Measurements from ENCODE around the gene TCTN3. TPM values are rescaled to one million over a fixed set of nuclear protein-coding genes. Genes with fewer than 3 reads are reported as not detected.
A peak's percentile ranks its signal among the peaks of the same experiment; 100 is the strongest.

The TCTN3 gene
- total and polyA plus RNA-seq, 2 of the 13 experiments (the other 11 are each of a cell fraction or from before 2014, with no cell fraction given) = 53.3 to 60.0 TPM

GRCh38 chr10:95640891-95641315, 52.8 kb downstream of the TCTN3 start (continued):
- TF ChIP-seq, protein P1, sequence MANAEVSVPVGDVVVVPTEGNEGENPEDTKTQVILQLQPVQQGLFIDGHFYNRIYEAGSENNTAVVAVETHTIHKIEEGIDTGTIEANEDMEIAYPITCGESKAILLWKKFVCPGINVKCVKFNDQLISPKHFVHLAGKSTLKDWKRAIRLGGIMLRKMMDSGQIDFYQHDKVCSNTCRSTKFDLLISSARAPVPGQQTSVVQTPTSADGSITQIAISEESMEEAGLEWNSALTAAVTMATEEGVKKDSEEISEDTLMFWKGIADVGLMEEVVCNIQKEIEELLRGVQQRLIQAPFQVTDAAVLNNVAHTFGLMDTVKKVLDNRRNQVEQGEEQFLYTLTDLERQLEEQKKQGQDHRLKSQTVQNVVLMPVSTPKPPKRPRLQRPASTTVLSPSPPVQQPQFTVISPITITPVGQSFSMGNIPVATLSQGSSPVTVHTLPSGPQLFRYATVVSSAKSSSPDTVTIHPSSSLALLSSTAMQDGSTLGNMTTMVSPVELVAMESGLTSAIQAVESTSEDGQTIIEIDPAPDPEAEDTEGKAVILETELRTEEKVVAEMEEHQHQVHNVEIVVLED (CRISPR knock-in tag; IDR thresholded peaks at IDR 0.05; ENCODE audit: borderline replicate concordance) = peak; percentile 36; the same call in 1 of the 2 replicates
- TF ChIP-seq NCOA2 (CRISPR knock-in tag; IDR thresholded peaks at IDR 0.05) = peak; percentile 77
- TF ChIP-seq ZBTB4 (CRISPR knock-in tag; IDR thresholded peaks at IDR 0.05; ENCODE audit: borderline replicate concordance) = no peak
- TF ChIP-seq ZNF124 (CRISPR knock-in tag; IDR thresholded peaks at IDR 0.05) = no peak
- no peak for TF ChIP-seq SIN3A (IDR thresholded peaks at IDR 0.05; ENCODE audit: borderline replicate concordance, low read depth, low read length)
- peak; percentile 92 for TF ChIP-seq TARDBP (CRISPR knock-in tag; IDR thresholded peaks at IDR 0.05)
- no peak for TF ChIP-seq TFDP1 (CRISPR knock-in tag; IDR thresholded peaks at IDR 0.05; ENCODE audit: borderline replicate concordance)
- no peak for TF ChIP-seq HINFP (CRISPR knock-in tag; IDR thresholded peaks at IDR 0.05; ENCODE audit: low read depth)
- TF ChIP-seq, protein P2, sequence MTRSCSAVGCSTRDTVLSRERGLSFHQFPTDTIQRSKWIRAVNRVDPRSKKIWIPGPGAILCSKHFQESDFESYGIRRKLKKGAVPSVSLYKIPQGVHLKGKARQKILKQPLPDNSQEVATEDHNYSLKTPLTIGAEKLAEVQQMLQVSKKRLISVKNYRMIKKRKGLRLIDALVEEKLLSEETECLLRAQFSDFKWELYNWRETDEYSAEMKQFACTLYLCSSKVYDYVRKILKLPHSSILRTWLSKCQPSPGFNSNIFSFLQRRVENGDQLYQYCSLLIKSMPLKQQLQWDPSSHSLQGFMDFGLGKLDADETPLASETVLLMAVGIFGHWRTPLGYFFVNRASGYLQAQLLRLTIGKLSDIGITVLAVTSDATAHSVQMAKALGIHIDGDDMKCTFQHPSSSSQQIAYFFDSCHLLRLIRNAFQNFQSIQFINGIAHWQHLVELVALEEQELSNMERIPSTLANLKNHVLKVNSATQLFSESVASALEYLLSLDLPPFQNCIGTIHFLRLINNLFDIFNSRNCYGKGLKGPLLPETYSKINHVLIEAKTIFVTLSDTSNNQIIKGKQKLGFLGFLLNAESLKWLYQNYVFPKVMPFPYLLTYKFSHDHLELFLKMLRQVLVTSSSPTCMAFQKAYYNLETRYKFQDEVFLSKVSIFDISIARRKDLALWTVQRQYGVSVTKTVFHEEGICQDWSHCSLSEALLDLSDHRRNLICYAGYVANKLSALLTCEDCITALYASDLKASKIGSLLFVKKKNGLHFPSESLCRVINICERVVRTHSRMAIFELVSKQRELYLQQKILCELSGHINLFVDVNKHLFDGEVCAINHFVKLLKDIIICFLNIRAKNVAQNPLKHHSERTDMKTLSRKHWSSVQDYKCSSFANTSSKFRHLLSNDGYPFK (CRISPR knock-in tag; IDR thresholded peaks at IDR 0.05; ENCODE audit: borderline replicate concordance) = no peak
- TF ChIP-seq, protein P3, sequence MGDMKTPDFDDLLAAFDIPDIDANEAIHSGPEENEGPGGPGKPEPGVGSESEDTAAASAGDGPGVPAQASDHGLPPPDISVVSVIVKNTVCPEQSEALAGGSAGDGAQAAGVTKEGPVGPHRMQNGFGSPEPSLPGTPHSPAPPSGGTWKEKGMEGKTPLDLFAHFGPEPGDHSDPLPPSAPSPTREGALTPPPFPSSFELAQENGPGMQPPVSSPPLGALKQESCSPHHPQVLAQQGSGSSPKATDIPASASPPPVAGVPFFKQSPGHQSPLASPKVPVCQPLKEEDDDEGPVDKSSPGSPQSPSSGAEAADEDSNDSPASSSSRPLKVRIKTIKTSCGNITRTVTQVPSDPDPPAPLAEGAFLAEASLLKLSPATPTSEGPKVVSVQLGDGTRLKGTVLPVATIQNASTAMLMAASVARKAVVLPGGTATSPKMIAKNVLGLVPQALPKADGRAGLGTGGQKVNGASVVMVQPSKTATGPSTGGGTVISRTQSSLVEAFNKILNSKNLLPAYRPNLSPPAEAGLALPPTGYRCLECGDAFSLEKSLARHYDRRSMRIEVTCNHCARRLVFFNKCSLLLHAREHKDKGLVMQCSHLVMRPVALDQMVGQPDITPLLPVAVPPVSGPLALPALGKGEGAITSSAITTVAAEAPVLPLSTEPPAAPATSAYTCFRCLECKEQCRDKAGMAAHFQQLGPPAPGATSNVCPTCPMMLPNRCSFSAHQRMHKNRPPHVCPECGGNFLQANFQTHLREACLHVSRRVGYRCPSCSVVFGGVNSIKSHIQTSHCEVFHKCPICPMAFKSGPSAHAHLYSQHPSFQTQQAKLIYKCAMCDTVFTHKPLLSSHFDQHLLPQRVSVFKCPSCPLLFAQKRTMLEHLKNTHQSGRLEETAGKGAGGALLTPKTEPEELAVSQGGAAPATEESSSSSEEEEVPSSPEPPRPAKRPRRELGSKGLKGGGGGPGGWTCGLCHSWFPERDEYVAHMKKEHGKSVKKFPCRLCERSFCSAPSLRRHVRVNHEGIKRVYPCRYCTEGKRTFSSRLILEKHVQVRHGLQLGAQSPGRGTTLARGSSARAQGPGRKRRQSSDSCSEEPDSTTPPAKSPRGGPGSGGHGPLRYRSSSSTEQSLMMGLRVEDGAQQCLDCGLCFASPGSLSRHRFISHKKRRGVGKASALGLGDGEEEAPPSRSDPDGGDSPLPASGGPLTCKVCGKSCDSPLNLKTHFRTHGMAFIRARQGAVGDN (CRISPR knock-in tag; IDR thresholded peaks at IDR 0.05) = peak; percentile 43; the same call in 1 of the 2 replicates
- peak; percentile 28; the same call in 1 of the 2 replicates for TF ChIP-seq FOXC1 (CRISPR knock-in tag; IDR thresholded peaks at IDR 0.05; ENCODE audit: borderline replicate concordance)
- no peak for TF ChIP-seq NCOA5 (CRISPR knock-in tag; IDR thresholded peaks at IDR 0.05)
- TF ChIP-seq ZBTB20 (CRISPR knock-in tag; IDR thresholded peaks at IDR 0.05; ENCODE audit: borderline replicate concordance, low read depth) = peak; percentile 85; the same call in 1 of the 2 replicates

Measured in HepG2 (cell line).